ENCODE results near the gene HOMEZ. TPM values are rescaled to one million over a fixed set of nuclear protein-coding genes. Genes with fewer than 3 reads are reported as not detected.

HOMEZ gene
- total and polyA plus RNA-seq, 10 of the 15 experiments (the other 5 are each of a cell fraction or from before 2014, with no cell fraction given), result 2.6 to 19.3 (median 13.0) TPM

DNA sequence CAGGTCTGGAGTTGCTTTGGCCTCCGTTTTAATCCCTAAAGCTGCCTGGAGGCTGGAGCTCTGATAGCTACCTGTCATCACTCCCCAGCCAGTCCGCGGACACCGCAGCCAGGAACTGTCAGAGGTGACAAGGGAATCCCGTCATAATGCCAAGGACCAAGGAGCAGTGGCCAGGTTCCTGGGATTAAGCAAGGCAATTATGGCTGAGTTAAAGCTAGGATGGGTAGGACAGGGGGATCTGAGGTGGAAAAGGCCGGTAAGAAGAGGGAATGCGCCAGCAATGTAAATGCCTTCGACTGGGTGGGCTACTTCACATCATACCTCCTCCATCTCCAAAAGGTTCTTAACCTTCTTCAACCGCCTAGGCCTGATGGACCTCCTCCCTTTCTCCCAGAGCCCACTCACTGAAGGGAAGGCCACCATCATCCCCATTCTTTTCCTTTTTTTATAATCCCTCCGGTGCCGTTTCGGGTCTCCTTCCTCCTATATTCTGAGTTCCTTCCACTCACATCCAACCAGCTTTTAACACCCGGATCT is 14.8 kb upstream of the HOMEZ start (continued):
- TF ChIP-seq RB1 (IDR thresholded peaks at IDR 0.05; ENCODE audit: borderline replicate concordance) (no peak), CHD2 (IDR thresholded peaks at IDR 0.05; ENCODE audit: borderline replicate concordance, low read depth, low read length) (no peak), MTA3 (IDR thresholded peaks at IDR 0.05; ENCODE audit: borderline replicate concordance, low read length) (no peak), ZZZ3 (IDR thresholded peaks at IDR 0.05; ENCODE audit: control insufficient read depth, insufficient read length, low read depth) (no peak), SPI1 (IDR thresholded peaks at IDR 0.05; ENCODE audit: borderline replicate concordance, insufficient read depth, low read depth, low read length) (no peak), NFIC (IDR thresholded peaks at IDR 0.05; ENCODE audit: low read depth, low read length) (no peak), ZBED1 (IDR thresholded peaks at IDR 0.05; ENCODE audit: borderline replicate concordance) (no peak), ZNF687 (IDR thresholded peaks at IDR 0.05) (no peak), NBN (IDR thresholded peaks at IDR 0.05) (0 out of 2 replicates have a peak, but pooled peaks have one; percentile 16), NFYA (IDR thresholded peaks at IDR 0.05; ENCODE audit: borderline replicate concordance, low read depth, low read length) (no peak), ELK1 (IDR thresholded peaks at IDR 0.05; ENCODE audit: low read depth, low read length) (no peak), ETV6 (conservative IDR thresholded peaks at IDR 0.05 in 1 of 2, IDR thresholded peaks at IDR 0.05 in 1 of 2; ENCODE audit: borderline replicate concordance in 1 of 2, low read depth in 1 of 2) (no peak), SMAD5 (IDR thresholded peaks at IDR 0.05; ENCODE audit: low read depth) (no peak)
- TF ChIP-seq, protein P1, sequence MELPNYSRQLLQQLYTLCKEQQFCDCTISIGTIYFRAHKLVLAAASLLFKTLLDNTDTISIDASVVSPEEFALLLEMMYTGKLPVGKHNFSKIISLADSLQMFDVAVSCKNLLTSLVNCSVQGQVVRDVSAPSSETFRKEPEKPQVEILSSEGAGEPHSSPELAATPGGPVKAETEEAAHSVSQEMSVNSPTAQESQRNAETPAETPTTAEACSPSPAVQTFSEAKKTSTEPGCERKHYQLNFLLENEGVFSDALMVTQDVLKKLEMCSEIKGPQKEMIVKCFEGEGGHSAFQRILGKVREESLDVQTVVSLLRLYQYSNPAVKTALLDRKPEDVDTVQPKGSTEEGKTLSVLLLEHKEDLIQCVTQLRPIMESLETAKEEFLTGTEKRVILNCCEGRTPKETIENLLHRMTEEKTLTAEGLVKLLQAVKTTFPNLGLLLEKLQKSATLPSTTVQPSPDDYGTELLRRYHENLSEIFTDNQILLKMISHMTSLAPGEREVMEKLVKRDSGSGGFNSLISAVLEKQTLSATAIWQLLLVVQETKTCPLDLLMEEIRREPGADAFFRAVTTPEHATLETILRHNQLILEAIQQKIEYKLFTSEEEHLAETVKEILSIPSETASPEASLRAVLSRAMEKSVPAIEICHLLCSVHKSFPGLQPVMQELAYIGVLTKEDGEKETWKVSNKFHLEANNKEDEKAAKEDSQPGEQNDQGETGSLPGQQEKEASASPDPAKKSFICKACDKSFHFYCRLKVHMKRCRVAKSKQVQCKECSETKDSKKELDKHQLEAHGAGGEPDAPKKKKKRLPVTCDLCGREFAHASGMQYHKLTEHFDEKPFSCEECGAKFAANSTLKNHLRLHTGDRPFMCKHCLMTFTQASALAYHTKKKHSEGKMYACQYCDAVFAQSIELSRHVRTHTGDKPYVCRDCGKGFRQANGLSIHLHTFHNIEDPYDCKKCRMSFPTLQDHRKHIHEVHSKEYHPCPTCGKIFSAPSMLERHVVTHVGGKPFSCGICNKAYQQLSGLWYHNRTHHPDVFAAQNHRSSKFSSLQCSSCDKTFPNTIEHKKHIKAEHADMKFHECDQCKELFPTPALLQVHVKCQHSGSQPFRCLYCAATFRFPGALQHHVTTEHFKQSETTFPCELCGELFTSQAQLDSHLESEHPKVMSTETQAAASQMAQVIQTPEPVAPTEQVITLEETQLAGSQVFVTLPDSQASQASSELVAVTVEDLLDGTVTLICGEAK (IDR thresholded peaks at IDR 0.05; ENCODE audit: borderline replicate concordance), result peak; percentile 22; the same call in 1 of the 2 replicates
- TF ChIP-seq, protein P2, sequence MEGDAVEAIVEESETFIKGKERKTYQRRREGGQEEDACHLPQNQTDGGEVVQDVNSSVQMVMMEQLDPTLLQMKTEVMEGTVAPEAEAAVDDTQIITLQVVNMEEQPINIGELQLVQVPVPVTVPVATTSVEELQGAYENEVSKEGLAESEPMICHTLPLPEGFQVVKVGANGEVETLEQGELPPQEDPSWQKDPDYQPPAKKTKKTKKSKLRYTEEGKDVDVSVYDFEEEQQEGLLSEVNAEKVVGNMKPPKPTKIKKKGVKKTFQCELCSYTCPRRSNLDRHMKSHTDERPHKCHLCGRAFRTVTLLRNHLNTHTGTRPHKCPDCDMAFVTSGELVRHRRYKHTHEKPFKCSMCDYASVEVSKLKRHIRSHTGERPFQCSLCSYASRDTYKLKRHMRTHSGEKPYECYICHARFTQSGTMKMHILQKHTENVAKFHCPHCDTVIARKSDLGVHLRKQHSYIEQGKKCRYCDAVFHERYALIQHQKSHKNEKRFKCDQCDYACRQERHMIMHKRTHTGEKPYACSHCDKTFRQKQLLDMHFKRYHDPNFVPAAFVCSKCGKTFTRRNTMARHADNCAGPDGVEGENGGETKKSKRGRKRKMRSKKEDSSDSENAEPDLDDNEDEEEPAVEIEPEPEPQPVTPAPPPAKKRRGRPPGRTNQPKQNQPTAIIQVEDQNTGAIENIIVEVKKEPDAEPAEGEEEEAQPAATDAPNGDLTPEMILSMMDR (IDR thresholded peaks at IDR 0.05 in 2 of 3, conservative IDR thresholded peaks at IDR 0.05 in 1 of 3; ENCODE audit: control insufficient read depth in 2 of 3, extremely low read depth in 1 of 3, insufficient read depth in 1 of 3, low read depth in 3 of 3, low read length in 3 of 3), result no peak
- TF ChIP-seq, protein P3, sequence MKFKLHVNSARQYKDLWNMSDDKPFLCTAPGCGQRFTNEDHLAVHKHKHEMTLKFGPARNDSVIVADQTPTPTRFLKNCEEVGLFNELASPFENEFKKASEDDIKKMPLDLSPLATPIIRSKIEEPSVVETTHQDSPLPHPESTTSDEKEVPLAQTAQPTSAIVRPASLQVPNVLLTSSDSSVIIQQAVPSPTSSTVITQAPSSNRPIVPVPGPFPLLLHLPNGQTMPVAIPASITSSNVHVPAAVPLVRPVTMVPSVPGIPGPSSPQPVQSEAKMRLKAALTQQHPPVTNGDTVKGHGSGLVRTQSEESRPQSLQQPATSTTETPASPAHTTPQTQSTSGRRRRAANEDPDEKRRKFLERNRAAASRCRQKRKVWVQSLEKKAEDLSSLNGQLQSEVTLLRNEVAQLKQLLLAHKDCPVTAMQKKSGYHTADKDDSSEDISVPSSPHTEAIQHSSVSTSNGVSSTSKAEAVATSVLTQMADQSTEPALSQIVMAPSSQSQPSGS (IDR thresholded peaks at IDR 0.05; ENCODE audit: low read length), result no peak

Data from GM12878 (cell line).